Keratinocyte (primary cell): ENCODE data around the gene SEMA4D. TPM values are rescaled to one million over a fixed set of nuclear protein-coding genes. Genes with fewer than 3 reads are reported as not detected.

Source experiments
- DNase-seq: peaks from one replicate; pipeline ENCODE4 v3.0.0-alpha.2; 2011; ENCODE audit warnings: low read depth, missing footprints, low spot score
- FAIRE-seq: peaks from 2 replicates; lab custom pipeline; 2011; peaks lifted over from hg19 to GRCh38; lab: Jason Lieb, UNC
- H2AFZ ChIP-seq: 2 replicates; pipeline ENCODE4 v1.6.0; 2012; ENCODE audit warnings: low read length, control low read depth, inconsistent platforms; ENCODE audit not compliant: control insufficient read depth
- H3K27ac ChIP-seq: 2 replicates; pipeline ENCODE4 v1.5.1; 2011; ENCODE audit warnings: low read length; ENCODE audit not compliant: control insufficient read depth, insufficient read depth
- H3K27me3 ChIP-seq: 3 replicates; pipeline ENCODE4 v1.6.0; 2011; ENCODE audit warnings: low read length; ENCODE audit not compliant: control insufficient read depth, insufficient read depth; ENCODE audit errors: extremely low read depth
- H3K36me3 ChIP-seq, 2 experiments: 2 replicates in 1 of 2; 3 replicates in 1 of 2; pipeline ENCODE4 v1.5.1; 2011; ENCODE audit warnings: low read length in 2 of 2, mild to moderate bottlenecking in 1 of 2; ENCODE audit not compliant: control insufficient read depth in 2 of 2, insufficient read depth in 2 of 2; ENCODE audit errors: extremely low read depth in 1 of 2
- H3K4me1 ChIP-seq: 3 replicates; pipeline ENCODE4 v1.5.1; 2011; ENCODE audit warnings: low read length; ENCODE audit not compliant: control insufficient read depth, insufficient read depth; ENCODE audit errors: extremely low read depth
- H3K4me2 ChIP-seq: 3 replicates; pipeline ENCODE4 v1.6.0; 2011; ENCODE audit warnings: low read depth, low read length; ENCODE audit not compliant: control insufficient read depth, insufficient read depth; ENCODE audit errors: extremely low read depth
- H3K4me3 ChIP-seq, 3 experiments: fragments of 200-600 bp in 1 of 3; sonication (generic) in 1 of 3; 2 replicates in 2 of 3; 3 replicates in 1 of 3; pipeline ENCODE4 v1.5.1; 2011 to 2016; ENCODE audit warnings: low read length in 3 of 3, mild to moderate bottlenecking in 3 of 3, control low read depth in 2 of 3, inconsistent platforms in 1 of 3, low read depth in 1 of 3, mixed read lengths in 1 of 3, mixed run types in 1 of 3, moderate library complexity in 1 of 3; ENCODE audit not compliant: control insufficient read depth in 2 of 3, insufficient read depth in 2 of 3; ENCODE audit errors: extremely low read depth in 1 of 3
- H3K79me2 ChIP-seq: 2 replicates; pipeline ENCODE4 v1.6.0; 2012; ENCODE audit warnings: low read length; ENCODE audit not compliant: control insufficient read depth, insufficient read depth
- H3K9ac ChIP-seq: 3 replicates; pipeline ENCODE4 v1.6.0; 2011; ENCODE audit warnings: low read length; ENCODE audit not compliant: control insufficient read depth, insufficient read depth; ENCODE audit errors: extremely low read depth
- H3K9me1 ChIP-seq: 3 replicates; pipeline ENCODE4 v1.6.0; 2011; ENCODE audit warnings: low read length; ENCODE audit not compliant: control insufficient read depth, insufficient read depth; ENCODE audit errors: extremely low read depth
- H3K9me3 ChIP-seq: 2 replicates; pipeline ENCODE4 v1.5.1; 2012; ENCODE audit warnings: low read depth, low read length; ENCODE audit not compliant: control insufficient read depth
- H4K20me1 ChIP-seq: 3 replicates; pipeline ENCODE4 v1.6.0; 2011; ENCODE audit warnings: low read length; ENCODE audit not compliant: control insufficient read depth, insufficient read depth; ENCODE audit errors: extremely low read depth
- CTCF ChIP-seq, 3 experiments: IDR thresholded peaks in 1 of 3; conservative IDR thresholded peaks in 1 of 3; optimal IDR thresholded peaks in 1 of 3; 2 replicates in 2 of 3; 3 replicates in 1 of 3; pipeline versions ENCODE3 to v1.5.1; 2011; ENCODE audit warnings: low read length in 3 of 3, mild to moderate bottlenecking in 3 of 3, moderate library complexity in 2 of 3, control low read depth in 1 of 3, inconsistent platforms in 1 of 3; ENCODE audit not compliant: insufficient read depth in 2 of 3; ENCODE audit errors: extremely low read depth in 1 of 3
- EZH2 ChIP-seq: IDR thresholded peaks from one replicate; pipeline ENCODE4 v1.6.1; 2012; ENCODE audit warnings: inconsistent platforms, mild to moderate bottlenecking, low read length, moderate library complexity
- dilution Hi-C: fragments of 300-500 bp; cut with MboI; formaldehyde crosslinking; loops from one replicate; pipeline ENCODE4 v1.7.0; 2020; ENCODE audit warnings: low sequenced_read_pairs; ENCODE audit not compliant: extremely low pct_ligation_motif_present
- polyA plus RNA-seq, 5 experiments: library from polyadenylated mRNA; depleted of rRNA in 3 of 5; stranded (reverse) in 3 of 5; stranded (forward) in 1 of 5; unstranded in 1 of 5; fragments of >200 nt; gene quantifications; 1 replicate in 1 of 5; 2 replicates in 3 of 5; 3 replicates in 1 of 5; pipeline versions ENCODE4 v1.2.1 to v1.2.3, GENCODE V29; 2011 to 2012; ENCODE audit warnings: missing spikeins in 2 of 5, low read depth in 1 of 5, low replicate concordance in 1 of 5

The SEMA4D gene
- polyA plus RNA-seq, 1 donor (not counting 4 experiments of a cell fraction or from before 2014, with no cell fraction given): 0.43 TPM

DNA sequence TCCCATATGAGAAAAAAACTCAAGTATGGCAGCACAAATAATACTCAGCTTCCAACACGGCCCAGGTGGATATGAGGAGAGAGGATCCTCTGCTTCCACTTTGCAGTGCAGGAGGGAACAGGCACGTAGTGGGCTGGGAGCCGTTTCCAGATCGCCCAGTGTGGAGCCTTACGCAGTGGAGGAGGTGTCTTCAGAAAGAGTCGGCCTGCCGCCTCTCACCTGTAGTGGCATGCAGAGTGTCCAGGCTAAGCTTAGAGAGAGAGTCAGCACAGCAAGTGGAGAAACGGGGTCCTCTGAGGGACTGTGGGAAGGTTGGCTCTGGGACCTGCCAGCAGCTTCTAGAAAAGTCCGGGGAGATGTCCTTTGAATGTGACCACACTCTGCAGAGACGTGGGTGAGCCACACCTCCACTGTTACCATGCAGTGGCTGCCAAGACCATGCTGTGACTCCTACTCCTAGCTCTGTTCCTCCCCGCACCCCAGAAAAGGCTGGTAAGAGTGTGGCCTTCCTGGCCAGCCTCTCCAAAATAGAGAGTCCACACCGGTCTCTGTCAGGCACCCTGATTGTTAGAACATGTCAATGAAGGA is 3.5 kb upstream of the SEMA4D start:
- Histone ChIP-seq H3K9me3 (no peaks in the 10 kb centered on the region), H3K79me2 (no peaks in the 10 kb centered on the region), H3K9me1 (no peaks in the 10 kb centered on the region), H2AFZ (no peak overlapping the region), H3K27ac (no peak overlapping the region), H3K4me2 (no peak overlapping the region), H3K9ac (no peak overlapping the region), H3K4me1 (no peaks in the 10 kb centered on the region), H3K36me3 (no peaks in the 10 kb centered on the region), H3K4me3 (no peak overlapping the region), H4K20me1 (no peaks in the 10 kb centered on the region), H3K27me3 (peaks cover 10% of the 10 kb centered on the region)
- FAIRE-seq (no peak), DNase-seq (no peak)
- dilution Hi-C loops: no loop called here
- TF ChIP-seq EZH2 (no peak), CTCF (optimal IDR thresholded peaks at IDR 0.05 in 1 of 3, IDR thresholded peaks at IDR 0.05 in 1 of 3, conservative IDR thresholded peaks at IDR 0.05 in 1 of 3; ENCODE audit: extremely low read depth in 1 of 3, insufficient read depth in 2 of 3, low read length in 3 of 3) (no peak)

- no peak overlapping the region for H3K4me3 ChIP-seq
- no peaks in the 10 kb centered on the region for H4K20me1 ChIP-seq
- H3K9ac ChIP-seq: no peak overlapping the region
- DNase-seq (no peak), FAIRE-seq (no peak)
- no peak overlapping the region for H2AFZ ChIP-seq
- H3K9me1 ChIP-seq: no peaks in the 10 kb centered on the region
- H3K4me2 ChIP-seq: no peak overlapping the region
- dilution Hi-C loops: no loop called here
- H3K27me3 ChIP-seq: peaks cover 12% of the 10 kb centered on the region
- no peaks in the 10 kb centered on the region for H3K4me1 ChIP-seq
- H3K79me2 ChIP-seq: no peaks in the 10 kb centered on the region
- no peaks in the 10 kb centered on the region for H3K36me3 ChIP-seq
- no peaks in the 10 kb centered on the region for H3K9me3 ChIP-seq
- no peak overlapping the region for H3K27ac ChIP-seq
- TF ChIP-seq CTCF (optimal IDR thresholded peaks at IDR 0.05 in 1 of 3, IDR thresholded peaks at IDR 0.05 in 1 of 3, conservative IDR thresholded peaks at IDR 0.05 in 1 of 3; ENCODE audit: extremely low read depth in 1 of 3, insufficient read depth in 2 of 3, low read length in 3 of 3) (no peak), EZH2 (no peak)
Measured at GRCh38 chr9:89500008-89500407, 2.1 kb upstream of the SEMA4D start.
